Kidney (tissue), 14 donors: ENCODE data around the gene PTPRG. TPM values are rescaled to one million over a fixed set of nuclear protein-coding genes. Genes with fewer than 3 reads are reported as not detected.

Source experiments
- DNase-seq, 5 donors: peaks; one replicate each; pipeline ENCODE4 v3.0.0-alpha.2; 2013 to 2020
- FAIRE-seq: peaks from 2 replicates; lab custom pipeline; 2012; peaks lifted over from hg19 to GRCh38; lab: Jason Lieb, UNC
- H3K27ac ChIP-seq, 2 donors: one replicate each; pipeline ENCODE4 v1.7.0; 2013; ENCODE audit warnings: low read depth in 2 of 2, low read length in 2 of 2, inconsistent platforms in 1 of 2
- H3K27me3 ChIP-seq: one replicate; pipeline ENCODE4 v1.7.1; 2013; ENCODE audit warnings: low read length, inconsistent platforms; ENCODE audit not compliant: control insufficient read depth, insufficient read depth
- H3K36me3 ChIP-seq, 3 donors: one replicate each; pipeline versions ENCODE4 v1.7.0 to v1.7.1; 2013; ENCODE audit warnings: low read length in 3 of 3, control low read depth in 1 of 3, inconsistent platforms in 1 of 3; ENCODE audit not compliant: insufficient read depth in 3 of 3, control insufficient read depth in 2 of 3
- H3K4me1 ChIP-seq, 3 donors: one replicate each; pipeline versions ENCODE4 v1.7.0 to v1.7.1; 2013; ENCODE audit warnings: low read length in 3 of 3, inconsistent platforms in 1 of 3, low read depth in 1 of 3; ENCODE audit not compliant: control insufficient read depth in 2 of 3, insufficient read depth in 2 of 3
- H3K4me3 ChIP-seq, 3 donors: one replicate each; pipeline versions ENCODE4 v1.7.0 to v1.8.1; 2013; ENCODE audit warnings: low read length in 3 of 3, control low read depth in 1 of 3, inconsistent platforms in 1 of 3
- H3K9ac ChIP-seq, 3 donors: one replicate each; pipeline versions ENCODE4 v1.7.0 to v1.7.1; 2013; ENCODE audit warnings: low read length in 3 of 3, control low read depth in 1 of 3, inconsistent platforms in 1 of 3
- H3K9me3 ChIP-seq, 3 donors: one replicate each; pipeline versions ENCODE4 v1.7.0 to v1.7.1; 2013; ENCODE audit warnings: low read length in 3 of 3, control low read depth in 1 of 3, inconsistent platforms in 1 of 3; ENCODE audit not compliant: control insufficient read depth in 2 of 3, insufficient read depth in 1 of 3
- CTCF ChIP-seq: IDR thresholded peaks from 3 replicates; pipeline ENCODE4 v1.5.1; 2012; ENCODE audit warnings: mild to moderate bottlenecking, moderate library complexity, borderline replicate concordance; ENCODE audit not compliant: insufficient read depth; ENCODE audit errors: extremely low read depth
- intact Hi-C: fragments of 100-400 bp; cut with DNase I; formaldehyde crosslinking; loops from one replicate; pipeline ENCODE4 v1.11.1; 2022
- polyA plus RNA-seq: library from polyadenylated mRNA; stranded (reverse); fragments of 350-450 nt; fragmentation: Illumina TruSeq; extraction: RNeasy Lipid Tissue Mini Kit (QIAGEN cat#74804); gene quantifications from one replicate; pipeline ENCODE4 v1.2.3, GENCODE V29; 2014; ENCODE audit warnings: low read depth, low replicate concordance; ENCODE audit not compliant: insufficient read depth
- total RNA-seq: library from RNA; stranded (reverse); fragmentation: NEBNext Ultra II Directional; extraction: Animal tissue kit (Norgen Biotek cat#: 25700); gene quantifications from one replicate; pipeline ENCODE4 v1.2.1, GENCODE V29; 2021
- donor health status: control.
- donor health status: control.
- donor health status: control.
- donor health status: control.
- donor health status: control.
- donor health status: DM: yes; HTN: yes; CAD: no.
- donor health status: Normal renal cell carcinoma (clear cell type).

The PTPRG gene
- total and polyA plus RNA-seq, 2 donors from 2014 or later, result 9.2 to 154 TPM

- no peak overlapping the region for H3K27ac ChIP-seq
- no peak for FAIRE-seq
- intact Hi-C loops, result no loop called here
These were observed 606.3 kb downstream of the PTPRG start for GRCh38 chr3:62167566-62168262.

GRCh38 chr3:62168356-62168755 lies 607.0 kb downstream of the PTPRG start:
- Histone ChIP-seq H3K36me3 (no peaks in the 10 kb centered on the region), H3K27me3 (no peaks in the 10 kb centered on the region), H3K27ac (no peak overlapping the region), H3K4me3 (no peak overlapping the region), H3K9me3 (peaks cover 0 to 4% (median 0%) of the 10 kb centered on the region in 3 donors), H3K4me1 (no peaks in the 10 kb centered on the region), H3K9ac (no peak overlapping the region)
- FAIRE-seq (no peak), DNase-seq (no peak)
- intact Hi-C loops, result no loop called here
- TF ChIP-seq CTCF, result no peak

More at GRCh38 chr3:62167566-62168262, 606.3 kb downstream of the PTPRG start:
- TF ChIP-seq CTCF, result no peak
- Histone ChIP-seq H3K36me3 (no peaks in the 10 kb centered on the region), H3K9me3 (peaks cover 0 to 4% (median 0%) of the 10 kb centered on the region in 3 donors), H3K27me3 (no peaks in the 10 kb centered on the region), H3K4me3 (no peak overlapping the region), H3K9ac (no peak overlapping the region), H3K4me1 (no peaks in the 10 kb centered on the region)
- DNase-seq, result peak in 1 of 5 donors; percentile 46

- H3K4me3 ChIP-seq, result no peak overlapping the region
- H3K4me1 ChIP-seq, result no peaks in the 10 kb centered on the region
- intact Hi-C loops, result no loop called here
- no peak for FAIRE-seq
- DNase-seq, result no peak
- no peak for TF ChIP-seq CTCF
- H3K27ac ChIP-seq, result no peak overlapping the region
- peaks cover 0 to 4% (median 0%) of the 10 kb centered on the region in 3 donors for H3K9me3 ChIP-seq
- no peak overlapping the region for H3K9ac ChIP-seq
- no peaks in the 10 kb centered on the region for H3K27me3 ChIP-seq
- no peaks in the 10 kb centered on the region for H3K36me3 ChIP-seq
These were observed 608.7 kb downstream of the PTPRG start for GRCh38 chr3:62169906-62170660.
